SK-N-DZ (cell line): ENCODE measurements around the gene TSC22D4.

Experiments
- DNase-seq: peaks from one replicate; pipeline ENCODE4 v3.0.0-alpha.2; 2015; ENCODE audit warnings: low spot score

TSC22D4 gene

GRCh38 chr7:100493476-100494264 is 14.7 kb upstream of the TSC22D4 start:
- DNase-seq = no peak

DNA sequence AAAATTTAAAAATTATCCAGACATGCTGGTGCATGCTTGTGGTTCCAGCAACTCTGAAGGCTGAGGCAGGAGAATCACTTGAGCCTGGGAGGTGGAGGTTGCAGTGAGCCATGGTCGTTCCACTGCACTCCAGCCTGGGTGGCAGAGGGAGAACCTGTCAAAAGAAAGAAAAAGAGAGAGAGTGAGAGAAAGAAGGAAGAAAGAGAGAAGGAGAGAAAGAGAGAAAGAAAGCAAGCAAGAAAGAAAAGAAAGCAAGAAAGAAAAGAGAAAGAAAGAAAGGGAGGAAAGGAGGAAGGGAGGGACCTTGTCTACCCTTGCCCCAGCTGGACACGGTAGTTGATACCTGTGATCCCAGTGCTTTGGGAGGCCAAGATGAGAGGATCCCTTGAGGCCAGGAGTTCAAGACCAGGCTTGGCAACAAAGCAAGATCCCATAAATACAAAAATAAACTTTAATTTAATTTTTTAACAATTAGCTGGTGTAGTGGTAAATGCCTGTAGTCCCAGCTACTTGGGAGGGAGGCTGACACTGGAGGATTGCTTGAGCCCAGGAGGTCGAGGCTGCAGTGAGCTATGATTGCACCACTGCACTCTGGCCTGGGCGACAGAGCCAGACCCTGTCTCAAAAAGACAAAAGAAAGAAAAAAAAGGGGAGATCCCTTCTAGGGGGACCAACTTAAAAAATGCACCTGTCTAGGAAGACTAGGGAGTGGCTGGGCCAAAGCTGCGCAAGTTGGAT is 13.9 kb upstream of the TSC22D4 start:
- no peak for DNase-seq

- no peak for DNase-seq
Observed at GRCh38 chr7:100491192-100491578, 12.2 kb upstream of the TSC22D4 start.

GRCh38 chr7:100490483-100491191 is 11.6 kb upstream of the TSC22D4 start:
- DNase-seq = no peak

DNA sequence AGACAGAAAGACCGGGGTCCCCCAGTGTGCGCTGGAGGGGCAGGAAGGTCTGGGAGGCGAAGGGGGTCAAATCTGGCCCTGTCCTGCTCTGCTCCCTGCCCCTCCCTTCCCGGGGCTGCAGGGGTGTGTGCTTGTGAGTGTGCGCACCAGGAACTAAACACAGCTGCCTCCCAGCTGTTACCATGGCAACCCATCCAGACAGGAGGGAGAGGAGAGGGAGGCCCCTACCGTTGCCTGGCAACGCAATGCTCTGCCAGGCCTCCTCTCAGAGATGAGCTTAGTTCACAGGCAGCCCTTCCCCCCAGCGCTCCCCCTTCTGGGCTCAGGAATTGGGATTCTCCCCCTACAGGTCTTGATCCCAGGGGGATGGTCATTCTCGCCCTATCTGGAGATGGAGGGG is 10.8 kb upstream of the TSC22D4 start:
- peak; percentile 99 for DNase-seq

- DNase-seq = no peak
Observed at GRCh38 chr7:100489121-100489520, 10.1 kb upstream of the TSC22D4 start.

GRCh38 chr7:100488333-100489095 is 9.5 kb upstream of the TSC22D4 start:
- no peak for DNase-seq

- peak; percentile 60 for DNase-seq
Observed at GRCh38 chr7:100486753-100487446, 7.9 kb upstream of the TSC22D4 start.

DNA sequence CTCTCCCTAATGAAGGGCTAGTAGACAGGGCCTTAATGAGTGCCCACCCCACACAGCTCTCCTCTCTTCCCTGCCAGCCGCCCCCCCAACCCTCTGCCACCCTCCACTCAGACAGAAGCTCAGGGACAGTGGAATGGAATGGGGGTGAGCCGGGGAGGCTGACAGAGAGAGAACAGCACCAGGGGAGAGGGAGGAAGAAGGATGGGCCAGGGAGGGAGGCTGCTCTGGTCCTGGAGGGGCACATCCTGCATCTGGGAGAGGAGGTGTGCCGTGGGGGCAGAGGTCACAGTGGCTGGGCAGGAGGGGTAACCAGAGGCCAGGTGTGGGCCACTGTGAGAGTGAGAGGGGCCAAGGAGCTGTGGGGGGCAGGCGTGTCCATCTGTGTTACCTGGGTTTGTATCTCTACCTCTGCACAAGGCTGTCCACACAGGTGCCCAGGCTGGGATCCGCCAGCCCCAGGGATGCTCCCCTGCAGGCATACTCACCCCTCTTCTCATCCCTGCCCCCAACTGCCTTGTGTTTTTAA is 7.2 kb upstream of the TSC22D4 start:
- no peak for DNase-seq

- no peak for DNase-seq
Observed at GRCh38 chr7:100485471-100485876, 6.5 kb upstream of the TSC22D4 start.

GRCh38 chr7:100484673-100485045 is 5.6 kb upstream of the TSC22D4 start:
- DNase-seq = no peak

- peak; percentile 61 for DNase-seq
Observed at GRCh38 chr7:100483722-100484672, 5.0 kb upstream of the TSC22D4 start, which contains the start of gene NYAP1. Gene NYAP1, plus strand, starts transcription at chr7:100483927. Its CDS starts 1,385 bp downstream, at chr7:100485312.

- no peak for DNase-seq
Observed at GRCh38 chr7:100483090-100483721, 4.2 kb upstream of the TSC22D4 start.

DNA sequence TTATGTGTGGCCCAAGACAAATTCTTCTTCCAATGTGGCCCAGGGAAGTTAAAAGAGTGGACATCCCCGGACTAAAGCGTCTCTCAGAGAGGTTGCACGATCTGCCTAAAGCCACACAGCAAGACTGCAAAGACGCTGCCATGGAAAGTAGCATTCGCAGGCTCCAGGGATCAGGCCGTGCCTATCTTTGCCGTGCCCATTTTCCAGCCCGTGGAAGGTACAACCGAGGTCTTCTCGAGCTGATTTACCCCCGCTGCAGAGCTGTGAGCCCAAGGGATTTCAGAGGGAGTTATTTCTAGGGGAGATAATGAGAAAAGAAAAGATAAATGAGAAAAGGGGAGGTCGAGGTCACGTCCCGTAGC is 3.7 kb upstream of the TSC22D4 start:
- no peak for DNase-seq

DNA sequence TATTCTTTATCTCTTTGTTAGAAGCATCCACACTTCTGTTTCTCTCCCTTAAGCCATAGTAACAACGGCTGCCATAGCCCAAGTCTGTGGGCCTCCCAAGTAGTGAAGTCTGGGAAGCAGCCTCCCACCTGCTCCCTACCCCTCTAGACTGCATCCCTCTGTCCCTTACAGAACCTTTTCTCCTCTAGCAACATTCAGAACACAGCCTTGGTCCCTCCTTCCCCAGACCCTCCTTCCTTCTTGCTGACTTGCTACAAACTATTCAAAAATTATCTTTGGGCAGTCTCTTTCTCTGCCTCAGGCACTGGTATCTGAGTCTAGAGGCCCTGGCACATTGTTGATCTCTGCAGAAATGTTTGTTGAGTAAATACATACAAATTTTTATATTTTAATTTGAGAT is 2.5 kb upstream of the TSC22D4 start:
- no peak for DNase-seq

GRCh38 chr7:100477871-100478267 is 1.1 kb downstream of the TSC22D4 start:
- DNase-seq = no peak

- DNase-seq = no peak
Observed at GRCh38 chr7:100476903-100477870, 1.8 kb downstream of the TSC22D4 start.
